Epithelial cell of proximal tubule (primary cell): ENCODE results near the gene ABHD14A. TPM values are rescaled to one million over a fixed set of nuclear protein-coding genes. Genes with fewer than 3 reads are reported as not detected.

ENCODE experiments used
- DNase-seq: peaks from one replicate; pipeline ENCODE4 v3.0.0-alpha.2; 2011; ENCODE audit warnings: low read depth
- H3K4me3 ChIP-seq: 2 replicates; pipeline ENCODE4 v1.5.1; 2011; ENCODE audit warnings: low read depth, mild to moderate bottlenecking, low read length
- CTCF ChIP-seq: conservative IDR thresholded peaks from 2 replicates; pipeline ENCODE4 v1.5.1; 2012; ENCODE audit warnings: low read depth, mild to moderate bottlenecking, low read length
- total RNA-seq: library from RNA; depleted of rRNA; stranded (reverse); fragments of >200 nt; gene quantifications from 2 replicates; pipeline ENCODE4 v1.2.3, GENCODE V29; 2015

ABHD14A gene
- total RNA-seq, 1 donor from 2014 or later = 13.8 TPM

GRCh38 chr3:51980253-51980652, 5.4 kb downstream of the ABHD14A start:
- DNase-seq = no peak
- TF ChIP-seq CTCF = no peak
- H3K4me3 ChIP-seq = no peak overlapping the region

- DNase-seq = peak; percentile 78
- TF ChIP-seq CTCF = peak; percentile 80
- H3K4me3 ChIP-seq = peak overlapping the region; percentile 79
Observed at GRCh38 chr3:51982352-51982837, 7.5 kb downstream of the ABHD14A start.

- no peak for DNase-seq
- H3K4me3 ChIP-seq = peak within 1 kb of the TSS; percentile 79
- TF ChIP-seq CTCF = no peak
Observed at GRCh38 chr3:51982838-51983577, 8.1 kb downstream of the ABHD14A start, which contains the start of gene ACY1. TSS of gene ACY1 (plus strand) at chr3:51983535. CDS start at chr3:51984065, 530 bp downstream.

- no peak for TF ChIP-seq CTCF
- DNase-seq = no peak
- H3K4me3 ChIP-seq = peak overlapping the region; percentile 79
Observed at GRCh38 chr3:51983578-51984268, 8.9 kb downstream of the ABHD14A start.

- H3K4me3 ChIP-seq = peak overlapping the region; percentile 79
- no peak for DNase-seq
- no peak for TF ChIP-seq CTCF
Observed at GRCh38 chr3:51984269-51984647, 9.4 kb downstream of the ABHD14A start.

DNA sequence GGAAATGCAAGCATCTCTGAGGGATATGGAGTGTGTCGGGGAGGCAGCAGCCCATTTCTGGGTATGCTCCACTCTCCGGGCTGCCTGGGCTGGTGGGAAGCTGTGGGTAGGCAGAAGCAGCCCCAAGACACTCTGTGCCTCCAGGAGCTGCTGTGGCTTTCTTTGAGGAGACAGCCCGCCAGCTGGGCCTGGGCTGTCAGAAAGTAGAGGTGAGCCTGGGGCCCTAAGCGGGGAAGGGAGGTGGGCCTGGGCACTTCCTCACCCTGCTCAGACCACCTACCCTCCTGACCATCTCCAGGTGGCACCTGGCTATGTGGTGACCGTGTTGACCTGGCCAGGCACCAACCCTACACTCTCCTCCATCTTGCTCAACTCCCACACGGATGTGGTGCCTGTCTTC, 10.2 kb downstream of the ABHD14A start:
- H3K4me3 ChIP-seq = peak overlapping the region; percentile 79
- TF ChIP-seq CTCF = no peak
- no peak for DNase-seq
